ENCODE measurements around the gene KASH5. TPM values are rescaled to one million over a fixed set of nuclear protein-coding genes. Genes with fewer than 3 reads are reported as not detected.

KASH5 gene
- total RNA-seq, 1 experiment from 2014 or later: 1.00 TPM

GRCh38 chr19:49393881-49394280 lies 5.8 kb downstream of the KASH5 start:
- Mint-ChIP-seq H3K27ac (ENCODE audit: unreplicated experiment) (no peak overlapping the region), H3K4me3 (ENCODE audit: unreplicated experiment) (no peak overlapping the region), H3K27me3 (ENCODE audit: insufficient read depth, unreplicated experiment) (peaks cover 4% of the 10 kb centered on the region), H3K4me1 (ENCODE audit: low read depth, unreplicated experiment) (peaks cover 23% of the 10 kb centered on the region), H3K9me3 (ENCODE audit: unreplicated experiment) (no peaks in the 10 kb centered on the region), H3K36me3 (ENCODE audit: insufficient read depth, unreplicated experiment) (no peaks in the 10 kb centered on the region)
- no peaks in the 10 kb centered on the region for H3K9me3 ChIP-seq
- no peaks in the 10 kb centered on the region for H3K27me3 ChIP-seq (replicated peaks; ENCODE audit: control insufficient read depth, insufficient read depth, low read length)
- no peak for DNase-seq
- no peak overlapping the region for H3K4me3 ChIP-seq (ENCODE audit: low read depth, low read length)
- POLR2A ChIA-PET: no interaction called here
- H3K4me1 ChIP-seq: peaks cover 18% of the 10 kb centered on the region
- CTCF ChIA-PET: interaction anchor here (0.6 to 2.7 kb wide), 4 partner anchors 31 to 296 kb away, joined by 3 to 7 read pairs (median 4); partner anchors contain the start of gene TEAD2
- BruUV-seq (replicated peaks): no TSS peak
- no peaks in the 10 kb centered on the region for H3K36me3 ChIP-seq (ENCODE audit: control insufficient read depth, insufficient read depth, low read length)
- TF ChIP-seq CTCF (IDR thresholded peaks at IDR 0.05; ENCODE audit: insufficient read depth in 1 of 2, low read depth in 1 of 2, low read length in 1 of 2, severe bottlenecking in 1 of 2, unreplicated experiment in 1 of 2): no peak
- intact Hi-C loops (cut with micrococcal nuclease; ENCODE audit: unreplicated experiment): loop anchor here (2.0 kb wide), 1 partner anchor 177 kb away; no protein-coding TSS in a partner anchor

DNA sequence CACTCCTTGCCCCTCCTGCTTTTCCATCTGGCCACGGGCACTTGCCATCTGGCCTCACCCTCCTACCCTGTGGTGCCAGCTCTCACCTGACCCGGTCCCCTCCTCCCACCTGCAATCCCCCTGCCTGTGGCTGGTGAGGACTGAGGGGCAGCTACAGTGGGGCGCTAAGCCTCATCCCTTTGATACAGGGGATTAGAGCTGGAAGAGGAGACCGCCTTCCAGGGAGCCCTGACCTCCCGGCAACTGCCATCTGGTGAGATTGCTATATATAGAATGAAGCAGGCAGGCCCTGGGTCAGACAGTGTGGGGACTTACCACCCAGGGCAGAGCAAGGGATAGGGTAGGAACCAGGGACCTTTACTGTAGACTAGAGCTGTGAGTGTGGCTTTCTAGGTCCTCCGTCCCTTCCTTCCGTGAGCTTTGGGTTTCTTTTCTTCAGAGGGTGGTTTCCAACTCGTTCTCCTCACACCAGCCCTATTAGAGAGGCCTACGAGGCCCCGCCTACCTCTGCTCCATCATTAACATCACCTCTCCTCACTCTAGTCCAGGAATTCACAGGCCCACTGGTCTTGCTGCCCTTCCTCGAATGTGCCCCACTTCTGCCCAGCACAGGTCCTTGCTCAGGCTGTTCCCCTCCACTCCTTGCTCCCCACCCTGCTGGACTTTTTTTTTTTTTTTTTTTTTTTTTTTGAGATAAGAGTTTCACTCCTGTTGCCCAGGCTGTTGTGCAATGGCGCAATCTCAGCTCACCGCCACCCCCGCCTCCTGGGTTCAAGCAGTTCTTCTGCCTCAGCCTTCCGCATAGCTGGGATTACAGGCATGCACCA lies 7.7 kb downstream of the KASH5 start:
- no peak for DNase-seq
- H3K4me3 Mint-ChIP-seq (ENCODE audit: unreplicated experiment): no peak overlapping the region
- H3K27me3 ChIP-seq (replicated peaks; ENCODE audit: control insufficient read depth, insufficient read depth, low read length): no peaks in the 10 kb centered on the region
- no peak overlapping the region for H3K4me3 ChIP-seq (ENCODE audit: low read depth, low read length)
- no peaks in the 10 kb centered on the region for H3K9me3 Mint-ChIP-seq (ENCODE audit: unreplicated experiment)
- POLR2A ChIA-PET: interaction anchor here (0.6 kb wide), 1 partner anchor 1967 kb away, joined by 5 read pairs; no protein-coding TSS in a partner anchor
- H3K4me1 Mint-ChIP-seq (ENCODE audit: low read depth, unreplicated experiment): peaks cover 20% of the 10 kb centered on the region
- TF ChIP-seq CTCF (IDR thresholded peaks at IDR 0.05; ENCODE audit: insufficient read depth in 1 of 2, low read depth in 1 of 2, low read length in 1 of 2, severe bottlenecking in 1 of 2, unreplicated experiment in 1 of 2): no peak
- H3K36me3 Mint-ChIP-seq (ENCODE audit: insufficient read depth, unreplicated experiment): no peaks in the 10 kb centered on the region
- CTCF ChIA-PET: interaction anchor here (0.5 to 1.1 kb wide), 2 partner anchors 47 to 56 kb away, joined by 4 to 5 read pairs; partner anchors contain the start of gene PIH1D1
- H3K36me3 ChIP-seq (ENCODE audit: control insufficient read depth, insufficient read depth, low read length): no peaks in the 10 kb centered on the region
- intact Hi-C loops (cut with micrococcal nuclease; ENCODE audit: unreplicated experiment): no loop called here
- no peaks in the 10 kb centered on the region for H3K9me3 ChIP-seq
- BruUV-seq (replicated peaks): no TSS peak
- peaks cover 3% of the 10 kb centered on the region for H3K27me3 Mint-ChIP-seq (ENCODE audit: insufficient read depth, unreplicated experiment)
- H3K4me1 ChIP-seq: peaks cover 28% of the 10 kb centered on the region
- H3K27ac Mint-ChIP-seq (ENCODE audit: unreplicated experiment): no peak overlapping the region

DNA sequence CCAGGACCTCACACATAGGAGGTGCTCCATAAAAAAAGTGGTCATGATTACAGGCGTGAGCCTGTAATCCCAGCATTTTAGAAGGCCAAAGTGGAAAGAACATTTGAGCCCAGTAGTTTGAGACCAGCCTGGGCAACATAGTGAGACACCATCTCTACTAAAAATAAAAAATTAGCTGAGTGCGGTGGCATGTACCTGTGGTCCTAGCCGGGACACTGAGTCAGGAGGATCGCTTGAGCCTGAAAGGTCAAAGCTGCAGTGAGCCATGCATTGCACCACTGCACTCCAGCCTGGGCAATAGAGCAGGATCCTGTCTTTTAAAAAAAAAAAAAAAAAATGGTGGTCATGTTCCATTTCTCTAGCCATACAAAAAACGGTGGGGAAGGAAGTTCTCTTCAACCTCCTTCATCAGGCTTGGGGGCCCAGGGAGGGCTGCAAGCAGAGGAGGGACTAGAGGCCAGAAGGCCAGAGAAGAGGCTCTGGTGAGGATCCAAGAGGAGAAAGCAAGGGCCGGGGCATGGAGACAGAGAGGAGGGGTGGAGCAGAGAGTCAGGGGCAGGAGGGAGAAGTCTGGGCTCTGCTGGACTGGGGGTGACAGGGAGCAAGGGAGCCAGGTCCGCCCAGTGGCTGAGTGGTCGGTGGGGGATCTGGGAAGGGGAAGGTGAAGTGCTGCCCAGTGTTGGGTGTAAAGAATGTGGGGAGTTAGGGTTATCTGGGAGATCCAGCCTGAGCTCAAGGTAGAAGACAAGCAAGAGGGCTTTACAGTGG lies 8.9 kb downstream of the KASH5 start:
- intact Hi-C loops (cut with micrococcal nuclease; ENCODE audit: unreplicated experiment): no loop called here
- no peak for TF ChIP-seq CTCF (IDR thresholded peaks at IDR 0.05; ENCODE audit: insufficient read depth in 1 of 2, low read depth in 1 of 2, low read length in 1 of 2, severe bottlenecking in 1 of 2, unreplicated experiment in 1 of 2)
- Mint-ChIP-seq H3K4me3 (ENCODE audit: unreplicated experiment) (no peak overlapping the region), H3K27ac (ENCODE audit: unreplicated experiment) (no peak overlapping the region), H3K36me3 (ENCODE audit: insufficient read depth, unreplicated experiment) (no peaks in the 10 kb centered on the region), H3K9me3 (ENCODE audit: unreplicated experiment) (no peaks in the 10 kb centered on the region), H3K27me3 (ENCODE audit: insufficient read depth, unreplicated experiment) (peaks cover 2% of the 10 kb centered on the region), H3K4me1 (ENCODE audit: low read depth, unreplicated experiment) (peaks cover 17% of the 10 kb centered on the region)
- ChIA-PET CTCF (interaction anchor here (0.5 kb wide), 1 partner anchor 55 kb away, joined by 5 read pairs; the partner anchor contains the start of gene PIH1D1), POLR2A (interaction anchor here (0.6 kb wide), 1 partner anchor 1969 kb away, joined by 5 read pairs; no protein-coding TSS in a partner anchor)
- no peaks in the 10 kb centered on the region for H3K27me3 ChIP-seq (replicated peaks; ENCODE audit: control insufficient read depth, insufficient read depth, low read length)
- peaks cover 28% of the 10 kb centered on the region for H3K4me1 ChIP-seq
- H3K9me3 ChIP-seq: no peaks in the 10 kb centered on the region
- no peak overlapping the region for H3K4me3 ChIP-seq (ENCODE audit: low read depth, low read length)
- no TSS peak for BruUV-seq (replicated peaks)
- no peak for DNase-seq
- H3K36me3 ChIP-seq (ENCODE audit: control insufficient read depth, insufficient read depth, low read length): no peaks in the 10 kb centered on the region
